WERI-Rb-1 (cell line): Measurements from ENCODE around the gene LRRC31.

ENCODE experiments used
- DNase-seq: peaks from one replicate; pipeline ENCODE4 v3.0.0-alpha.2; 2020
- H3K27ac ChIP-seq: fragments of 250-450 bp; sonication (Bioruptor Pico); 2 replicates; pipeline ENCODE4 v1.5.1; 2020; ENCODE audit warnings: mild to moderate bottlenecking, moderate library complexity
- H3K27me3 ChIP-seq: fragments of 250-450 bp; sonication (Bioruptor Pico); 2 replicates; pipeline ENCODE4 v1.5.1; 2021; ENCODE audit warnings: mild to moderate bottlenecking, low read depth, moderate library complexity; ENCODE audit not compliant: insufficient read depth, severe bottlenecking
- H3K36me3 ChIP-seq: fragments of 250-450 bp; sonication (Bioruptor Pico); 2 replicates; pipeline ENCODE4 v1.5.1; 2020; ENCODE audit warnings: mild to moderate bottlenecking, moderate library complexity
- H3K4me3 ChIP-seq: 2 replicates; pipeline ENCODE4 v1.5.1; 2011; ENCODE audit warnings: low read depth, mild to moderate bottlenecking, control low read depth, low read length
- H3K9me3 ChIP-seq: fragments of 250-450 bp; sonication (Bioruptor Pico); 2 replicates; pipeline ENCODE4 v1.5.1; 2021; ENCODE audit warnings: mild to moderate bottlenecking, moderate library complexity; ENCODE audit not compliant: severe bottlenecking
- TF ChIP-seq, protein P1 (sequence below): IDR thresholded peaks from 2 replicates; pipeline ENCODE4 v1.5.1; 2011; ENCODE audit warnings: low read depth, mild to moderate bottlenecking, control low read depth, inconsistent platforms, low read length

Gene LRRC31

DNA sequence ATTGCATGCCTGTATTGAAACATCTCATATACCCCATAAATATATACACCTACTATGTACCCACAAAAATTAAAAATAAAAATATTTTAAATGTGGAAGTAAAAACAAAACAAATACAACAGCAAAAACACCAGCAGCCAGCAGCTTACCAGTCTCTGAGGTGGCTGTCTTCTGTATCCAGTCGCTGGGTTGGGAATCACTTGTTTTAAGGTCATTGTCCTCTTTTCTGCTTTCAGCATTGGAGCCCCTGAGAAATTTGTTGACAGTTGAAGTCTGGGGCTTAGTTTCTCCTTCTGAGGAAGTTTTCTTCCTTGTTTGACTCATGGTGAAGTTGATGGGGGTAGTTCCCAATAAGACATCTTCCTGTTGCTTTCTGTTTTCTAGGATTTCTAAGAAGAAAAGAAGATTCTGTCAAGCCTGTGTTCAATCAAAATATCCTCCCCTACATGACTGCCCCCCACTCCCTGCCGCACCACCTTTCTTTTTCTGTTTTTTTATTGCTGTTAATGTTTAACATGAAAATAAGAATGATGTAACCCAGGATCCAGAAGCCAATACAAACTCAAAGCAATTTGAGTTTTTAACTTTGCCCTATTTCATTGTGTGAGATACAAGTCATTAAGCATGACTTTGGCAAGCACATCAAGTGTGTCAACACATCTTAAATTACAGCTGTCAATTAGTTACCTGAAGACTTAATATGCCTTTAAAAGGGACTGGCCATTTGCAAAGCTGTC, at the start of gene LRRC31:
Gene LRRC31, minus strand, starts transcription at position 452 of the 737 bp plus-strand sequence. Its CDS starts 128 bp downstream, at position 324.
- Histone ChIP-seq H3K9me3 (no peaks in the 10 kb centered on the region), H3K27me3 (no peaks in the 10 kb centered on the region), H3K4me3 (no peak within 1 kb of the TSS), H3K36me3 (no peaks in the 10 kb centered on the region), H3K27ac (no peak within 1 kb of the TSS)
- DNase-seq = no peak
- TF ChIP-seq, protein P1, sequence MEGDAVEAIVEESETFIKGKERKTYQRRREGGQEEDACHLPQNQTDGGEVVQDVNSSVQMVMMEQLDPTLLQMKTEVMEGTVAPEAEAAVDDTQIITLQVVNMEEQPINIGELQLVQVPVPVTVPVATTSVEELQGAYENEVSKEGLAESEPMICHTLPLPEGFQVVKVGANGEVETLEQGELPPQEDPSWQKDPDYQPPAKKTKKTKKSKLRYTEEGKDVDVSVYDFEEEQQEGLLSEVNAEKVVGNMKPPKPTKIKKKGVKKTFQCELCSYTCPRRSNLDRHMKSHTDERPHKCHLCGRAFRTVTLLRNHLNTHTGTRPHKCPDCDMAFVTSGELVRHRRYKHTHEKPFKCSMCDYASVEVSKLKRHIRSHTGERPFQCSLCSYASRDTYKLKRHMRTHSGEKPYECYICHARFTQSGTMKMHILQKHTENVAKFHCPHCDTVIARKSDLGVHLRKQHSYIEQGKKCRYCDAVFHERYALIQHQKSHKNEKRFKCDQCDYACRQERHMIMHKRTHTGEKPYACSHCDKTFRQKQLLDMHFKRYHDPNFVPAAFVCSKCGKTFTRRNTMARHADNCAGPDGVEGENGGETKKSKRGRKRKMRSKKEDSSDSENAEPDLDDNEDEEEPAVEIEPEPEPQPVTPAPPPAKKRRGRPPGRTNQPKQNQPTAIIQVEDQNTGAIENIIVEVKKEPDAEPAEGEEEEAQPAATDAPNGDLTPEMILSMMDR = no peak

DNA sequence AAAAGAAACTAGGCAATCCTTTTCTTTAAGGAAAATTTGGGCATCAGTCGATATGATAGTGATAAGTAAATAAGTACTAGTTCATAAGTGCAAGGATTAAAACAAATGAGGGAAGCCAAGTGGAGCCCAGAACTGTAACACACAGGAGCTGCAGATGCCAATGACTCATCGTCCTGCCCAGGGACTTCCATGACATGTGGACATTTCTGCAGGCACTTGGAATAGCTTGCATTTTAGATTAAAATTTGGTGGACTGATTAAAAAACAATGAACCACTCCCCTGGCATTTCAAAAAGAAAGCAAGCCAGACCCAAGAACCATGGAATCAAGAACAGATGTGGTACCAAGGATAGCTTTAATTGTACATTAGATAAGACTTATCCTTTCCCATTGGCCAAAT, 44.6 kb upstream of the LRRC31 start:
- Histone ChIP-seq H3K27me3 (peaks cover 44% of the 10 kb centered on the region), H3K9me3 (no peaks in the 10 kb centered on the region), H3K27ac (no peak overlapping the region), H3K36me3 (no peaks in the 10 kb centered on the region), H3K4me3 (no peak overlapping the region)
- TF ChIP-seq, protein P1 = no peak
- no peak for DNase-seq

DNA sequence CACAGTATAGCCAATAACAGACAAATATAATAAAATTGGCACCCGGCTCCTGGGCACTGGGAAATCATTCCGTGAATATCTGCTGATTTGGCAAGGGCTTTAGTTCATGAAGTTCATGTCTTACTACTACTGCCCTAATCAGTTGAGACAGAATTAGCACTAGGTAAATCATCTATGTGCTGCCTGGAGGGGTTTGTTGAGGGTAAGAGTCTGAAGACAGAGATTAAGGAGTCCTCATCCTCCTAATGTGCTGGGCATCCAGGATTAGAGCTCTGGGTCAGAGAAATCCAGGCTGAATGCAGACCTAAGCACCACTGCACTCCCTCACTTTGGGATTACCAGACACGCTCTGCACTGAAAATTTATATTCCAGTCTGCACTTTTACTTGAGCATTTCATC, 43.6 kb upstream of the LRRC31 start:
- no peak overlapping the region for H3K4me3 ChIP-seq
- TF ChIP-seq, protein P1 = no peak
- H3K36me3 ChIP-seq = no peaks in the 10 kb centered on the region
- H3K27me3 ChIP-seq = peaks cover 51% of the 10 kb centered on the region
- H3K9me3 ChIP-seq = no peaks in the 10 kb centered on the region
- H3K27ac ChIP-seq = no peak overlapping the region
- peak; percentile 77 for DNase-seq

DNA sequence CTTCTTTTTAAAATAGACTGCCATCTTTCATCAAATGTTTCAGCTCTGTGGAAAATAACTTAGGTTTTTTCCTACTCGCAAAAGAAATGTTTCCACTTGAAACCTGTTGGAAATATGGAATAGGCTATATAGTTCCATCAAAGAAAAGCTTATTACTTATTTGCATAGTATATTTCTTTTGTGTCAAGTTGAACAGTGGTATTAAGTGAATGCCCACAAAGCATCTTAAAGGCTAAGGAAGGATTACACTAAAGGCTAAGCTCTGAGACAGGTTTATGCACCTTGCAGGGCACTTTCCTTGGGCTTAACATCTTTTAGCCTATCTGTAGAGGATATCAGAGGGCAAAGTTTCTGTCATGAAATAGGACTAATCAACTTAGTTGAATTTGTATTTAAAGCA, 41.5 kb upstream of the LRRC31 start, which contains the start of gene SAMD7:
Gene SAMD7, plus strand, starts transcription at position 301 of the 400 bp plus-strand sequence. CDS start 7,927 bp downstream, outside the sequence.
- Histone ChIP-seq H3K9me3 (no peaks in the 10 kb centered on the region), H3K27ac (no peak within 1 kb of the TSS), H3K36me3 (no peaks in the 10 kb centered on the region), H3K4me3 (no peak within 1 kb of the TSS), H3K27me3 (peaks cover 54% of the 10 kb centered on the region)
- DNase-seq = peak; percentile 24
- TF ChIP-seq, protein P1 = no peak

DNA sequence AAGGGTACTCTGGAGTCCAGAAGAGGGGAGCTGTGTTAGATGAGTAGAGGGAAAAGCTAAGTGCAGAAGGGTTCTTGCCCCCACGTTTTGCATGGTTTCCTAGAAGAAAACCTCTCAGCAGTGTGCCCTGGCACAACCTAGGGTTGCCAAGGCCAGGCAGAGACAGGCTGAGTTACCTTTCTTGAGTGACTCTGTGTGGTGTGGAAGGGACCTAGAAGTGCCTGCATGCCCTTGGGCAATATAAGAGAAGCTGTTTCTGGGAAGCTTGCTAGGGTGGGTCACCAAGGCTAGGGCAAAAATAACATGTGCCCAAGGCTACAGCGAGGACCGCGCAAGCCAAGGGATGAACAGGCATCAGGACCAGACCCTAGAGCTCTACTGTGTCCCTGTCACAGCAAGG, 38.2 kb upstream of the LRRC31 start:
- Histone ChIP-seq H3K27me3 (peaks cover 39% of the 10 kb centered on the region), H3K27ac (no peak overlapping the region), H3K4me3 (no peak overlapping the region), H3K36me3 (no peaks in the 10 kb centered on the region), H3K9me3 (no peaks in the 10 kb centered on the region)
- TF ChIP-seq, protein P1 = no peak
- no peak for DNase-seq
